Peyer's patch (tissue), 4 donors: ENCODE results near the gene TMPRSS13.

Source experiments
- CTCF ChIP-seq, 6 experiments: fragments of 450-650 bp in 4 of 6; fragments of 200-600 bp in 2 of 6; sonication (generic) in 1 of 6; IDR thresholded peaks; one replicate each; pipeline ENCODE4 v1.5.1; 2017 to 2019; ENCODE audit warnings: antibody characterized with exemption in 6 of 6, mild to moderate bottlenecking in 3 of 6, moderate library complexity in 1 of 6
- POLR2A ChIP-seq, 2 donors: fragments of 450-650 bp; IDR thresholded peaks; one replicate each; pipeline ENCODE4 v1.5.1; 2017; ENCODE audit warnings: antibody characterized with exemption in 2 of 2, mild to moderate bottlenecking in 2 of 2, moderate library complexity in 2 of 2

GRCh38 chr11:117931331-117931950, 2.2 kb upstream of the TMPRSS13 start:
- TF ChIP-seq POLR2A (IDR thresholded peaks at IDR 0.05) (no peak), CTCF (IDR thresholded peaks at IDR 0.05) (no peak)
